ENCODE measurements around the gene SURF1. TPM values are rescaled to one million over a fixed set of nuclear protein-coding genes. Genes with fewer than 3 reads are reported as not detected.
"Not testable (repeated sequence)": the region's sequence is repeated elsewhere in the genome, so short reads cannot be mapped to it uniquely, and the experiment has no call there.

SURF1 gene
- total RNA-seq, 2 donors from 2014 or later, result 45.1 to 54.4 TPM

DNA sequence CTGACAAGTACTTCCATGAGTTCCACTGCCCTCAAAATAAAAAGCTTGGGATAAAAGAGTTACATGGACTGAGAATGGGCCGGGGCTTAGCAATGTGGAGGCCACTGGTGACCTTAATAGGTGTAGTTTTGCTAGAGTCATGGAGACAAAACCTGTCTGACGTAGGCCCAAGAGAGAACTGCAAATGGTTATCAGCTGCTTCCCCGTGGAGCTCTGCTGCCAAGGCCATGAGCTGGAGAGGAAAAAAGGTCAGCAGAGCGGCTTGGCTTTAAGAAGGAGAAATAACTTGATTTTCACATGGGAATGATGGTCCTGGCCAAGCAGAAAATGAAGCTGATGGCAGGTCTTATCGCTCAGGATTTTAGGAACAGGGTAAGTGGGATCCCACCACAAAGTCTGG, 16.6 kb downstream of the SURF1 start:
- Mint-ChIP-seq H3K27ac (no peak overlapping the region), H3K4me1 (peaks cover 6% of the 10 kb centered on the region), H3K27me3 (ENCODE audit: insufficient read depth) (no peaks in the 10 kb centered on the region), H3K36me3 (ENCODE audit: low read depth) (peaks cover 57% of the 10 kb centered on the region), H3K9me3 (no peaks in the 10 kb centered on the region), H3K4me3 (no peak overlapping the region)
- no peak overlapping the region for H3K4me3 ChIP-seq (ENCODE audit: low read length)
- TF ChIP-seq, protein P1, sequence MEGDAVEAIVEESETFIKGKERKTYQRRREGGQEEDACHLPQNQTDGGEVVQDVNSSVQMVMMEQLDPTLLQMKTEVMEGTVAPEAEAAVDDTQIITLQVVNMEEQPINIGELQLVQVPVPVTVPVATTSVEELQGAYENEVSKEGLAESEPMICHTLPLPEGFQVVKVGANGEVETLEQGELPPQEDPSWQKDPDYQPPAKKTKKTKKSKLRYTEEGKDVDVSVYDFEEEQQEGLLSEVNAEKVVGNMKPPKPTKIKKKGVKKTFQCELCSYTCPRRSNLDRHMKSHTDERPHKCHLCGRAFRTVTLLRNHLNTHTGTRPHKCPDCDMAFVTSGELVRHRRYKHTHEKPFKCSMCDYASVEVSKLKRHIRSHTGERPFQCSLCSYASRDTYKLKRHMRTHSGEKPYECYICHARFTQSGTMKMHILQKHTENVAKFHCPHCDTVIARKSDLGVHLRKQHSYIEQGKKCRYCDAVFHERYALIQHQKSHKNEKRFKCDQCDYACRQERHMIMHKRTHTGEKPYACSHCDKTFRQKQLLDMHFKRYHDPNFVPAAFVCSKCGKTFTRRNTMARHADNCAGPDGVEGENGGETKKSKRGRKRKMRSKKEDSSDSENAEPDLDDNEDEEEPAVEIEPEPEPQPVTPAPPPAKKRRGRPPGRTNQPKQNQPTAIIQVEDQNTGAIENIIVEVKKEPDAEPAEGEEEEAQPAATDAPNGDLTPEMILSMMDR (conservative IDR thresholded peaks at IDR 0.05), result no peak
- peaks cover 4% of the 10 kb centered on the region for H3K4me1 ChIP-seq (ENCODE audit: control insufficient read depth, insufficient read depth, low read length)
- no peak for DNase-seq
- no peaks in the 10 kb centered on the region for H3K9me3 ChIP-seq (ENCODE audit: control insufficient read depth, low read length)
- H3K27ac ChIP-seq (ENCODE audit: low read depth, low read length), result no peak overlapping the region
- no peaks in the 10 kb centered on the region for H3K27me3 ChIP-seq (ENCODE audit: control insufficient read depth, insufficient read depth, low read length, poor library complexity, severe bottlenecking)
- no peak overlapping the region for H3K9ac ChIP-seq (ENCODE audit: extremely low read depth, low read length, poor library complexity, severe bottlenecking)
- WGBS, 2 experiments (ENCODE audit: insufficient coverage in 1 of 2, insufficient read length in 1 of 2), result 87 to 94% methylated on average over 5 of the region's 5 CpGs
- H3K36me3 ChIP-seq (ENCODE audit: control insufficient read depth, insufficient read depth, low read length), result peaks cover 52% of the 10 kb centered on the region

DNA sequence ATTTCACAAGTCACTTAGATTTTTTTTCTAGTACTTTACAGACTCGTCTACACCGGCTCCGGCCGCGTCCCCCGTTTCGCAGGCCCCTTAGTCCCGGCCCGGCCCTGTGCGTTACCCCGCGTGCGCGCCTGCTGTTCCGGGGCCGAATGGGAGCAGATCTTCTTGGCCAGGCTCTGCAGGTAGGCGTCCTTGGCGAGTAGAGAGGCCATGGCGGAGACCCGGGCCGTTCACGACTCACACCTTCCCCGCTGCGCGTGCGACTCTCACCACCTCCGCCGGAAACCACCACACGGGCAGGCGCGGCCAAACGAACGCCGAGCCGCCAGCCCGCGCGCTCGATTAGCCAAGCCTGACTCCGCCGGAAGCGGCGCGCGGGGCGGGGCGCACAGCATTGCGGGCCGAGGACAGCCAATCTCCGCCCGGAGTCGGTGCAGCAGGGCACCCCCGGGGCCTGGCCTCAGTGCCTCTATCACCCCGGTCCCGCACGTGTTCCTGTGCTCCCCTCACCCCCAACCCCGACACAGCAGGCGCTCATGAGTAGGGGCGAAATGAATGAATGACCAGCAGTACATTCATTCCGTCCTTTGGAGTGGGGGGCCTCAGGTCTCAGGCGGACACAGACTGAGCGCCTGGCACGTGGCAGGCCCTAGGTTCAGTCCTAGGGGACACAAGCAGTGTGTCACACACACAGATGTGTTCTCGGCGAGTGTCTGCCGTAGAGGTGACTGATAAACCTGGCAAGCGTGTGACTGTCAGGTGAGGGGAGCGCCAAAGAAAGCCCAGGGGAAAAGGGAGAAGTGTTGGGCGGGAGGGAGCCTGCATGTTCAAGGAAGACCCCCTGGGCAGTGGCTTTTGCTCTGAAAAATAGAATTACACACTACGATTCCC, 20.1 kb downstream of the SURF1 start, which contains the start of gene SURF6:
TSS of gene SURF6 (minus strand) at position 265 of the 888 bp plus-strand sequence. CDS start at position 209, 56 bp downstream.
- H3K36me3 Mint-ChIP-seq (ENCODE audit: low read depth), result peaks cover 63% of the 10 kb centered on the region

DNA sequence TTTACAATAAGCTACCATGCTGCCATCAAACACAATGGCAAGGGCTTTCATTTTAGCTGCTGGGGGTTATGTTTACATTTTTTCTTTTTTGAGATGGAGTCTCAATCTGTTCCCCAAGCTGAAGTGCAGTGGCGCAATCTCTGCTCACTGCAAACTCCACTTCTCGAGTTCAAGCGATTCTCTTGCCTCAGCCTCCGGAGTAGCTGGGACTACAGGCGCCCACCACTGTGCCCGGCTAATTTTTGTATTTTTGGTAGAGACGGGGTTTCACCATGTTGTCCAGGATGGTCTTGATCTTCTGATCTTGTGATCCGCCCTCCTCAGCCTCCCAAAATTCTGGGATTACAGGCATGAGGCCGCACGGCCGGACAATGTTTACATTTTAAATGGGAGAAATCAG, 21.4 kb downstream of the SURF1 start:
- not testable (repeated sequence) for H3K4me1 ChIP-seq (ENCODE audit: control insufficient read depth, insufficient read depth, low read length); H3K27me3 Mint-ChIP-seq (ENCODE audit: insufficient read depth); H3K27ac ChIP-seq (ENCODE audit: low read depth, low read length); H3K9me3 ChIP-seq (ENCODE audit: control insufficient read depth, low read length); H3K9me3 Mint-ChIP-seq; H3K27me3 ChIP-seq (ENCODE audit: control insufficient read depth, insufficient read depth, low read length, poor library complexity, severe bottlenecking); DNase-seq
- Mint-ChIP-seq H3K27ac (peak overlapping the region; percentile 81), H3K4me3 (peak overlapping the region; percentile 97), H3K36me3 (ENCODE audit: low read depth) (peaks cover 62% of the 10 kb centered on the region), H3K4me1 (peaks cover 15% of the 10 kb centered on the region)
- peak overlapping the region; percentile 89 for H3K9ac ChIP-seq (ENCODE audit: extremely low read depth, low read length, poor library complexity, severe bottlenecking)
- peak overlapping the region; percentile 95 for H3K4me3 ChIP-seq (ENCODE audit: low read length)
- H3K36me3 ChIP-seq (ENCODE audit: control insufficient read depth, insufficient read depth, low read length), result peaks cover 47% of the 10 kb centered on the region
- WGBS, 2 experiments (ENCODE audit: insufficient coverage in 1 of 2, insufficient read length in 1 of 2), result 77 to 89% methylated on average over 11 of the region's 11 CpGs

More for the DNA sequence above, 20.1 kb downstream of the SURF1 start, which contains the start of gene SURF6:
- peaks cover 52% of the 10 kb centered on the region for H3K36me3 ChIP-seq (ENCODE audit: control insufficient read depth, insufficient read depth, low read length)
- H3K9me3 ChIP-seq (ENCODE audit: control insufficient read depth, low read length), result no peaks in the 10 kb centered on the region
- 7 to 11% methylated on average over 17 to 70 of the region's 70 CpGs for WGBS, 2 experiments (ENCODE audit: insufficient coverage in 1 of 2, insufficient read length in 1 of 2)
- no peaks in the 10 kb centered on the region for H3K27me3 ChIP-seq (ENCODE audit: control insufficient read depth, insufficient read depth, low read length, poor library complexity, severe bottlenecking)
- TF ChIP-seq, protein P1 (conservative IDR thresholded peaks at IDR 0.05), result no peak
- H3K4me1 ChIP-seq (ENCODE audit: control insufficient read depth, insufficient read depth, low read length), result peaks cover 6% of the 10 kb centered on the region
- DNase-seq, result peak; percentile 98
- Mint-ChIP-seq H3K27me3 (ENCODE audit: insufficient read depth) (no peaks in the 10 kb centered on the region), H3K4me1 (peaks cover 15% of the 10 kb centered on the region), H3K4me3 (peak within 1 kb of the TSS; percentile 97), H3K27ac (peak within 1 kb of the TSS; percentile 97), H3K9me3 (no peaks in the 10 kb centered on the region)
- H3K4me3 ChIP-seq (ENCODE audit: low read length), result peak within 1 kb of the TSS; percentile 95
- H3K9ac ChIP-seq (ENCODE audit: extremely low read depth, low read length, poor library complexity, severe bottlenecking), result peak within 1 kb of the TSS; percentile 89
- H3K27ac ChIP-seq (ENCODE audit: low read depth, low read length), result peak within 1 kb of the TSS; percentile 66

Measured in endodermal cell (in vitro differentiated cells).